ENCODE results near the gene HLA-DPB1.

DNA sequence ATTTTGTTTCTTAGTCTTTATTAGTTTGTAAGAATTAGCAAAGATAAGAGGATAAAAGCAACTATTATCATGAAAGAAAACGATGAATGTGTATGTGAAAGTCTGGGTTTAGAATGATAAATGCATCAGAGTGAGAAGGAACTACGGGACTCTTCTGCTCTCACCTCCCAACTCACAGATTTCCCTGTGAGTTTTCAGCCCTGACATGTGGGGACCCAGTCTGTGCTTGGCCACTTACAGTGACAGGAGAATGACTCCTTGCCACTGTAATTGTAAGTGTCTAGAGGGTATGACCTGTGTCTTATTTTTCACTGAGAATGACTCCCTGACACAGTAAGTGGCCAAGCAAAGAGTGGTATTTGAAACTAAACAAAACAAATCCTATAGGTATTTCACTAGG is 4.9 kb upstream of the HLA-DPB1 start:
- no peak for TF ChIP-seq POLR2A (IDR thresholded peaks at IDR 0.05)
- TF ChIP-seq, protein P1, sequence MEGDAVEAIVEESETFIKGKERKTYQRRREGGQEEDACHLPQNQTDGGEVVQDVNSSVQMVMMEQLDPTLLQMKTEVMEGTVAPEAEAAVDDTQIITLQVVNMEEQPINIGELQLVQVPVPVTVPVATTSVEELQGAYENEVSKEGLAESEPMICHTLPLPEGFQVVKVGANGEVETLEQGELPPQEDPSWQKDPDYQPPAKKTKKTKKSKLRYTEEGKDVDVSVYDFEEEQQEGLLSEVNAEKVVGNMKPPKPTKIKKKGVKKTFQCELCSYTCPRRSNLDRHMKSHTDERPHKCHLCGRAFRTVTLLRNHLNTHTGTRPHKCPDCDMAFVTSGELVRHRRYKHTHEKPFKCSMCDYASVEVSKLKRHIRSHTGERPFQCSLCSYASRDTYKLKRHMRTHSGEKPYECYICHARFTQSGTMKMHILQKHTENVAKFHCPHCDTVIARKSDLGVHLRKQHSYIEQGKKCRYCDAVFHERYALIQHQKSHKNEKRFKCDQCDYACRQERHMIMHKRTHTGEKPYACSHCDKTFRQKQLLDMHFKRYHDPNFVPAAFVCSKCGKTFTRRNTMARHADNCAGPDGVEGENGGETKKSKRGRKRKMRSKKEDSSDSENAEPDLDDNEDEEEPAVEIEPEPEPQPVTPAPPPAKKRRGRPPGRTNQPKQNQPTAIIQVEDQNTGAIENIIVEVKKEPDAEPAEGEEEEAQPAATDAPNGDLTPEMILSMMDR (IDR thresholded peaks at IDR 0.05) = no peak
